ENCODE results near the gene SPACA7.
"Not testable (repeated sequence)": the region's sequence is repeated elsewhere in the genome, so short reads cannot be mapped to it uniquely, and the experiment has no call there.

SPACA7 gene

DNA sequence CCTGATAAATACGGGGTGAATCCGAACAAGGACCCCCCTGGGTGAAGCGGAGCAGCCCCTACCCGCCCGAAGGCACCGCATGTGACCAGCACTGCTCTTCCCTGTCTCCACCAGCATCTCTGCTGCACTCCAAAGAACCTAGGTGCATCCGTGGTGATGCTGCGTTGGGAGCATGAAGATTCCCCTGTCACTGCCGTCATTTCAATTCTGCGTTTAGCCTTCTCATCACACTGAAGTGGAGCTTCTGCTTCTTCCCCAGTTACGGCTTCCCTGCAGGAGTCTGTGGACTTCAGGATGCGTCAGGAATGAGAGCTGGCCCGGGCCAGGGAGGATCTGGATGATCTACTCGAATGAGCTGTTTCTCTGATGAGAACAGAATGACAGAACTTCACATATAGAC, 47.9 kb downstream of the SPACA7 start:
- DNase-seq (ENCODE audit: low read depth in 2 of 2) = no peak

DNA sequence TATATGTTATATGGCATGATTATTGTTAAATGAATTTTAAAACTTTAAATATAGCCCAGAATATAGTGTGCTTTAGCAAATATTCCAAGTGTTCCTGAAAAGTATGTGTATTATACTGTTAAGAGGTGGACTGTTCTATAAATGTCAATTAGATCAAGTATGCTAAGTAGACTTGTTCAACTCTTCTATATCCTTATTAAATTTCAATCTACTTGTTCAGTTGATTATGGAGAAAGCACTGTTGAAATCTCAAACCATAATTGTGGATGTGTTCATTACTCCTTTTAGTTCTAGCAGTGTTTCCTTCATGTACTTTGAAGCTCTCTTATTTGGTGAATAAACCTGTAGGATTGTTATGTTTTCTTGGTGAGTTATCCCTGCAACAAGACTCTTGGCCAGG, 52.5 kb downstream of the SPACA7 start:
- DNase-seq (ENCODE audit: low read depth in 2 of 2) = no peak

DNA sequence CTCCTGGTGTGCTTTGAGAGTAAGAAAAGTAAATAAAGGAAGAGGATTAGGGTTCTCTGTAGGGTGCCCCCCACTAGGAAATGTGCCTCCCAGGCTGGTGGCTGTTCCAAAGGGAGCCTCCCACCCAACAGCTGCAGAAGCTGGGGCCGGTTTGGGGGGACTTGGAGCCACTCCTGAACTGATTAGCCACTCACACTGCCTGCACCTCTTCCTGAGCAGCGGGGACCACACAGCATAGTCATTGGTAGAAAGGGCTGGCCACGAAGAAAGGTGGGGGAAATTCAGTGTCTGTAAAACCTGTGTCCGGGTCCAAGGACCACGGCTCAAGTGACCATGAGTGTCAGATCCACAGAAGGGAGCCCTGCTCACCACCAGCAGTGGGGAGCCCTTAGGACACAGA, 55.6 kb downstream of the SPACA7 start:
- DNase-seq (ENCODE audit: low read depth in 2 of 2) = no peak

DNA sequence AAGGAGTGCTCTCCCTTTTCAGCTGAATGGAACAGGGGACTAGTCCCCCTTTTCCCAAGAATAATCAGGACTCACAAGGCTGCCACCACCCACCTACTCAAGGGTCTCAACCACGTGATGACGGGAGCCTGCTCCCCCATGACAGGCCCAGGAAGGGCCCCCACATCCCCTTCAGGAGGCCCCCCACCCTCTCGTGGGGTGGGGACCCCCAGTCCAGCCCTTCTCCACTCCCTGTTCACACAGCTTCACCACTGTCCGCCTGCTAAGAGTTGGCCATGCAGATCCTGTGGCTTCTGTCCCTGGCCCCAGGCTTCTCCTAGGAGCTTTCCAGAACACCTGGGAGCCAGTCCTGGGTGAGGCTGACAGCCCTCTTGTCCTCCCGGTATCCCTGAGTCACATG, 56.6 kb downstream of the SPACA7 start:
- DNase-seq (ENCODE audit: low read depth in 2 of 2) = not testable (repeated sequence)

DNA sequence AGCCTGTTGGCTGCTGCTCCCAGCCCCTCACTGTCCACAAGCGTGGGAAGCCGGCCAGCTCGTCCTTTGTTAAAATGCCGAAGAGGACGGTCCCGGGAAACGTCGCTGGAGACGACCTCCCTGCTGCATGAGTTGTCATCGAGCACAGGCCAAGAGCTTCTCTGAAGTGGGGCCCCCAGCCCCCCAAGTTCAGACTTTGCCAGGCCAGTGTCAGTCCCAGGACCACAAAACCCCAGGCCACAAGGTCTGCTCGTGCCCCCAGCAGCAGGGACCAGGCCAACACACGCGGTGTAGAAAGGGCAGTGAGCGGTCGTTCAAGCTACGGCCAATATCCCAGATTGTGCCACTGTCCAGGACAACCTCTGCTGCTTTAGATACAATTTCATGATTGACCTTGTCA, 57.4 kb downstream of the SPACA7 start:
- DNase-seq (ENCODE audit: low read depth in 2 of 2) = not testable (repeated sequence)

DNA sequence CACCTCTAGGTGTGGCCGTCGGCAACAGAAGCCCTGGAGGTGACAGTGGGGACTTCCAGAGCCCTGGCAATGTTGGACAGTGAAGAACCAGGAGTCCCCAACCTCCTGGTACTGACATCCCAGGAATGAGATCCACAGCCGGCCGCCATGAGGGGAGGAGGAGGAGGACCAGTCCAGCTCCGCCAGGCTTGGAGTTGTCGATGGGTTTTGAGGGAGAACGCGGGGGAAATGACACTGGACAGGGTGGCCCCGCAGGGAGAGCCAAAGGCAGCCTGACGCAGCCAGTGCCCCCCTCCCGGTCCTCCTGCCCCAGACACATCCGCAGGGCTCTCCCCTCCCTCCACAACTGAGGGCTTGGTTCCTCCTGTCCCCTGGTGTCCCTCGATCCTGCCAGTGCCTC, 57.9 kb downstream of the SPACA7 start:
- no peak for DNase-seq (ENCODE audit: low read depth in 2 of 2)

DNA sequence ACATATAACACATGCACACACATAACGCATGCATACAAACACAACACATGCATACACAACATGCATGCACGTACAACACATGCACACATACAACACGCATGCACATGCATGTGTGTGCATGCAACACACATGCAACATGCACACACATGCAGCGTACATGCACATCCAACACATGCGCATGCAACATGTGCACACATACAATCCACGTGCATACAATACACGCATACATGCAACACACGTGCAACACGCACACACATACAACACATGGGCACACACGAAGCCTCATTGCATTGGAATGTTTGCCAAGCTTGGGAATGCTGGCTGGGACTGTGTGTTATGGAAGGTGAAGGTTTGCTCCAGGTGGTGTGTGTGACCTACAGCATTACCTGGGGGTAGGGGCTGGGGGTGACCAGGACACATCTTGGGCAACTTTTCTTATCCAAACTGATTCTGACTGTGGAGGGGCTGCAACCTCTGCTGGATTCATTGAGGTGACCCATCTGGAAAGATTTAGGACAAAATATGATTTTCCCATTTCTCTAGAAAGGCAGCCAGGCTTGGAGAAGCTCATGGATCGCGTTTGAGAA, 58.9 kb downstream of the SPACA7 start:
- DNase-seq (ENCODE audit: low read depth in 2 of 2) = no peak

DNA sequence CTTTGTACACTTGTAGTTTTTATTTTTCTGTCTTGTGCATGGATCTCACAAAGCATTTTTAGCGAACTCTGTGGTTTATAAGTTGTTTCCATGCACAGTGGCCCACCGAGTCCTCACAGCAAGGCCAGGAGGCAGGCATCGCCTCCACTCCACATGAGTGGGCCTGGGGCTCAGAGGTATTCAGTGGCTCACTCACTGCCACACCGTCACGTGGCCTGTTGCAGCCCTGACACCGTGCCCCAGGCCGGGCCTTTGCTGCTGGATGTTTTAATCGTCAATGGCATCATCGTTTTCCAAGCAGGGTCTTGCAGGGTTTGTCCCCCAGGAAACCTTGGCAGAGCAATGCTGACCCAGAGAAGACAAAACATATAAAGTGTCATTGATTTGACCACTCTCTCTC, 59.8 kb downstream of the SPACA7 start:
- DNase-seq (ENCODE audit: low read depth in 2 of 2) = no peak

DNA sequence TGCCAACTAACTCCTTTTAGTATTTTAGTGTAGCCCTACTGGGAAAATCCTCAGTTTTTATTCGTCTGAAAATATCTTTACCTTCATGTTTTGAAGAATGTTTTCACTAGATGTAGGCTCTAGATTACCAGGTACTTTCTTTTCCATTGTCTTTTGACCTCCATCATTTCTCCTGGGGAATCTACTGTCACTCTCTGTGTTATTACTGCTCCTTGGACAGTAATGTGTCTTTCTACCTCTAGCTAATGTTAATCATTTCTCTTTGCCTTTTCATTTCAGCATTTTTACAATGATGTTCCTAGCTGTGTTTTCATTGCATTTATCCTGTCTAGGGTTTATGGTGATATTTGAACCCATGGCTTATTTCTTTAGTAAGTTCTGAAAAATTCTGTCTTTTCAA, 61.9 kb downstream of the SPACA7 start:
- DNase-seq (ENCODE audit: low read depth in 2 of 2) = no peak

DNA sequence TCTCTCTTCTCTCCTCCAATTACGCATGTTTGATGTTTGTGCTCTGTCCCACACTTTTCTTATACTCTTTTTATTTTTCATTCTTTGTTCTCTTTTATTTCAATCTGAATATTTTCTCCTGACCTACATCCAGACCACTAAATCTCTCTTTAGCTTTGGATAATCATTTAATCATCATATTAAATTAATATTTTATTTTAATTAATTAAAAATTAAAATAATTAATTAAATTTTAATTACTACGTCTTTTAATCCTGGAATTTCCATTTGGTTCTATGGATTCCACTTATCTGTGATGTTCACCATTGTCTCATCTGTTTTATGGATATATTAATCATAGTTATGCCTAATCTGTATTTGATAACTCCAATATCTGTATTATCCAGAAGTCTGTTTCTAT, 62.4 kb downstream of the SPACA7 start:
- DNase-seq (ENCODE audit: low read depth in 2 of 2) = no peak

DNA sequence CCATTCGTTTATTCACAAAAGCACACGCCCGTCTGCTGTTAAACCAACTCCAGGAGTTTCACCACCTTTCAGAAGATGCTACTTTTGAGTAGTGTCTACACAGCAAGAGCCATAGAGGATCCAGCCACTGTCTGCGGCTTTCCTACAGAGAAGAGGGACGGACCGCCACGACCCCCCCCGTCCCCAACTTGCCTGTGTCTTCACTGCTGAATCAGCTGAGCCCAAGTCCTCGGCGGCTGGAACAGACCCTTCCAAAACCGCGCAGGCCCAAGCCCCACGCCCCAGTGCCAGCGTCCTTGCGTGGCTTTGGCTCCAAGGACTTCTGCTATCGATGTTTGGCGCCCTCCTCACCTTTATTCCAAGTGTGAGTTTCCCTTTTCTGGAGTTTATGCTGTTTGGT, 65.1 kb downstream of the SPACA7 start:
- no peak for DNase-seq (ENCODE audit: low read depth in 2 of 2)

DNA sequence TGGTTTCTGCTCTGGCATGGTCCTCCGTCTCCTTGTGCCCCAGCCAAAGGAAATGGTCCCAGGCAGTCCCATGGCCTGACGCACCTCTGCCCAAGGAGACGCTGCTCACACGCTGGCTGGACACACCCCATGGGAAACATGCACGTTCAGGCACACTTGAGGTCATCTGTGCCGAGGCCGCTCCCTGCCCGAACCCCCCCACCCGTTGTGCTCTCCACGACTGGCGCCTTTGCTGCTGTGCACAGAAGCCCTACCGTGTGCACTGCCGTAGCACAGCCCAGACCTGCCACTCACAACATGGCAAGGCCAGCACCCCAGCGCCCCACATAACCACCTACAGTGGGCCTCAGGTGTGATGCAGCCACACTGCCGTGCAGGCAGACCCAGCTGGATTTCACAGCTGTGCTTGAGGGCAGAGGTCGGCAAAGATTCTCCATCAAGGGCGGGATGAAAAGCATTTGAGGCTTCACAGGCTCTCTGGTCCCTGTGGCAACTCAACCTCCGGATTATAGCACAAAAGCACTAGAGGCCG, 65.7 kb downstream of the SPACA7 start:
- no peak for DNase-seq (ENCODE audit: low read depth in 2 of 2)

DNA sequence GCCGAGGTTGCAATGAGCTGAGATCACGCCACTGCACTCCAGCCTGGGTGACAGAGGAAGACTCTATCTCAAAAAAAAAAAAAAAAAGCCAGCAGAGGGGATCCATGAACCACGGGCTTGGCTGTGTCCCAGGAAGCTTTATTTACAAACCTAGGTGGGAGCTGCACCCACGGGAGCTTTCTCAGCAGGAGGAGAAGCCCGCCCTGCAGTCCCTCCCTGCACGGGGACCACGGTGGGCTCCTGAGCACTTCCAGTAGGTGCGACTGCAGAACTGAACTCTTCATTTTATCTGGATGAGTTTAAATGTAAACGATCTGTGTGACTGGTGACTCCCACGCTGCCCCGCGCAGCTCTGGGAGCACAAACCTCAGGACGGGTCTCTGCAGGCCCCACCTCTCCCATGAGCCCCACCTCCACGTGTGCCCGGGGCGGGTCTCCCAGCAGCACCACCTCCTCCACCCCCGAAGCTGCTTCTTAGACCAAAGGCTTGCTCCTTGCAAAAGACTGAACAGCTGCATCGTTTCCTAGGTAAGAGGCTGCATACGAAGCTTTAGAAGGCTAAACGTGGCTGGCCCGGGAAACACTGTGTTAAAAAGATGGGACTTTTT, 66.4 kb downstream of the SPACA7 start:
- DNase-seq (ENCODE audit: low read depth in 2 of 2) = no peak

DNA sequence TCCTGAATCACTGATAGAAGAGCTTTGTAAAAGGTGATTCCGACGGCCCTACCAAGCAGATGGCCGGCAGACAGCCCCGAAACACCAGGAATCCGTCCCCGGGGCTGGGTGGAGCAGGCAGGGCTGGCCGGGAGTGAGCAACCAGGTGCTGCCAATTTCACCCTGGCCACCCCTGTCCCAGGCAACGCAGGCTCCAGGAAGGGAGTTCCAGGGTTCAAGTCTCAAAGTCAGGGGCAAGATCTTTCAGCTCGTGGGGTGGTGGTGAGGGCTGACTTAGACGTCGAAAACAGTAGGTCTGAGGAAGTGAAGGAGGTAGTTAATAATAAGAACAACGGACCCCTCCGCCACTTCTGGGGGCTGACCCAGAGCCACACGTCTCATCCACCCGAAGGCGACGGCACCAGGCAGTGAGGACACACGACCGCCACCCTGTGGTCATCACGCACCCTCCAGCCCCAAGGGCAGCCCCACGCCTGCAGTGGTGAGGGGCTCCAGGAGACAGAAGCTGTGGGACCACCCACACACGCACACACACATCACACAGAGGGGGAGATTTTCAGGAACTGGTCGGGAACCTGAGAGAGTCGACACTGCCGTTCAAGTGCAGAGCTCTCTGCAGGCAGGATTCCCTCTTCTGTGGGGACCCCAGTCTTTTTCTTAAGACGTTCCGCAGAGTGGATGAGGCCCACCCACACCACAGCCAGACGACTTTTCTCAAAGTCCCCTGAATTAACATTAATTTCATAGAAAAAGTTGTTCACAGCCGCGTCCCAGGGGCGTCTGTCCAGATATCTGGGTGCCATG, 67.2 kb downstream of the SPACA7 start:
- no peak for DNase-seq (ENCODE audit: low read depth in 2 of 2)

DNA sequence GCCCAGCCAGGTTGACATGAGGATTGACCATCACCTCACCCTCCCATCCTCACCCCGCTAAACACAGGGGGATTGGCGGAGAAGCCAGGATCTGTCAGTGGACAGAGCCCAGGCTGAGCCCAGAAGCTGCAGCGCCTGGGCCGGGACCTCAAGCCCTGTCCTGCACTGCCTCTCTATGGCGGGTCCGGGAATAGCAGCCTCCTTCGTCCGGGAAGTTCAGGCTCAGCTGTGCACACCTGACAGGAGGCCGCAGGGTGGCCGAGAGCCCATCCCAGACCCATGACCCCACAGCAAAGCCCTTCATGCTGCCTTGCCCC, 67.8 kb downstream of the SPACA7 start:
- DNase-seq (ENCODE audit: low read depth in 2 of 2) = peak; percentile 1 to 6

DNA sequence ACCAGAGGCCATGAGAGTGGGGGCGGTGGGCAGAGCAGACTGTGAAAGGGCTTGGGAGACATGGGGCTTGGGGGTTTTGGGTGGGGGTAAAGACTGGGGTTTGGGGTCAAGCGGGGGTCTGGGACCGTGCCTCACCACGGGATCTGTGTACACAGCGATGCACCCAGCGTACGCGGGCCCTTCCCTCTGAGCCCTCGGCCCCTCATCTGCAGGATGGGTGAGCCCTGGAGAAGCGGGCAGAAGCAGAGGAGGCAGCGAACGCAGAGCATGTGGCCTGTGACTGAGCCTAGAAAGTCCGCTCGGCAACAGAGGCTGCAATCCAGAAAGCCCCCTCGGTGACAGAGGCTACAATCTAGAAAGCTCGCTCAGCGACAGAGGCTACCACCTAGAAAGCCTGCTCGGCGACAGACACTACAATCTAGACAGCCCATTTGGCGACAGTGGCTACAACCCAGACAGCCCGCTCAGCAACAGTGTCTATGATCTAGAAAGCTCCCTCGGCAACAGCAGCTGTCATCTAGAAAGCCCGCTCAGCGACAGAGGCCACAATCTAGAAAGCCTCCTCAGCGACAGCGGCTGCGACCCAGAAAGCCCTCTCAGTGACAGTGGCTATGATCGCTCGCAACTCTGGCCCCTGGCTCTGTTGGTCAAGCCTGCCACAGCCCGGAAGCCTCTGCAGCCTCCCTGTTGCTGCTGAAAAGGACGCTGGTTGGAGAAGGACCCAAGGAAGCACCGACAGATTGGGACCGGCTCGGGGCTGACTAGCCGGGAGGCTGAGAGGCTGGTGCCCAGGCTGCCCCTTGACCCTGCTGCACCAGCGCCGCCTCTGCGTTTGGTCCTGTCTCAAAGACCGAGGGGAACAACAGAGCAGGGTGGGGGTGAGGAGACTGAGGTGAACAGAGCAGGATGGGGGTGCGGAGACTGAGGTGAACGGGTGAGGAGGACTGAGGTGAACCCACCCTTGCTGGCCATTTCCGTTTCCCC, 68.6 kb downstream of the SPACA7 start:
- DNase-seq (ENCODE audit: low read depth in 2 of 2) = no peak

DNA sequence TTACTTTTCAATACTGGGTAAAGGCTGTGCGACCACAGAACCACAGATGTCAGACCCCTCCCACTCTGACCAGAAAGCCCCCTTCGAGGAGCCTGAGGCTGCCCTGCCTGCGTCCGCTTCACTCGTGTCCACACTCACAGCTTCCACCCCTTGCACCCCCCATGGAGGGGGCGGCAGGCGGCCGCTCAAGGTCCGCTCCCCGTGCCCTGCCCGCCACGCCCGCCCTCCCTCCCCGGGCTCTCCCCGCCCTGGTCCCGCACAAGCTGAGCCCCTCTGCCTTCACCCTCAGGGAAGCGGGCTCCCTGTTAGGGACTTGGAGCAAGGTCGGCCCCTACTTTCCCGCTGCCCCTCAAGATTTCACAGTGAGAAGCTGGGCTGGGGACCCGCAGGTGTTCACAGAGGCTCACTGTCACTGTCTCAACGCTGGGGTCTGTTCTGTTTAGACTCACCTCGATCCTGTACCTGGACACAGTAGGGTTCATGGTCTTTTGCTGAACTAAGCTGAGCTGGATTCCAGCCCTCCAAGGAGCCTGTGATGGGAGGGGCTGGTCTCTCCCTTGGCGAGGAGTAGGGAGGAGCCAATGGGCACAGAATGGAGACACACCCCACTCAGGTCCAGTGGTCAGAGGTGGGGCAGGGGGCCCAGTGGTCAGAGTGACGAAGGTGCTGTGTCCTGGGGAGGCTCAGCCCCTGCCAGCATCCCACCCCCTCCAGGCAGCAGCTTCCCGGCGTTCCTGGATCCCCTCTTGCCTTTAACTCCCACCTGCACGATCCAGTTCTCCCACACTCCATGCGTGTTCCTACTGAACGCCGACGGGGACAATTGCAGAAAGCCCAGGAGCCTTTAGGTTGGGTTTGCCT, 69.5 kb downstream of the SPACA7 start:
- DNase-seq (ENCODE audit: low read depth in 2 of 2) = no peak

DNA sequence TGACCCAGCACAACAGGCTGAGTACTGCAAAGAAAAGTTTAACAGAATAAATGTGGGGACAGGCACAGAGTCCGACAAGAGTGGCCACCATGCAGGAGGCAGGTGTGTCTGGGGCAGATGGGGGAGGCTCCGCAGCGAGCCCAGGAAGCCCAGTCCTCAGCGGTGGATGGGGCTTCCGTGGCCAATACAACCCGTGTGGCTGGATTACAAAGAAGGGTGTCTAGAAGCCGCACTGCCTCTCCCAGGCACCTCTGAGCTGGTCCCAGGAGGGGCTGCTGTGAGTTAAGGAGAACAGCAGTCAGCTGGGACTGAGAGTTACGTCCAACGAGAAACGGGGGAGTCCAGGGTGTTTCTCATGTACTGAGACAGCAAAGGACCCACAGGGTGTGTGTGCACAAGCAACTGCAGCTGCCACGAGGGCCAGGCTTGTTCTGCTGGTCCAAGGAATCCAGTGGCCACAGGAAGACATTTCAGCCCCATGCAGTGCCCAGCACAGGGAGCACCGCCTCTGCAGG, 70.2 kb downstream of the SPACA7 start:
- DNase-seq (ENCODE audit: low read depth in 2 of 2) = no peak

DNA sequence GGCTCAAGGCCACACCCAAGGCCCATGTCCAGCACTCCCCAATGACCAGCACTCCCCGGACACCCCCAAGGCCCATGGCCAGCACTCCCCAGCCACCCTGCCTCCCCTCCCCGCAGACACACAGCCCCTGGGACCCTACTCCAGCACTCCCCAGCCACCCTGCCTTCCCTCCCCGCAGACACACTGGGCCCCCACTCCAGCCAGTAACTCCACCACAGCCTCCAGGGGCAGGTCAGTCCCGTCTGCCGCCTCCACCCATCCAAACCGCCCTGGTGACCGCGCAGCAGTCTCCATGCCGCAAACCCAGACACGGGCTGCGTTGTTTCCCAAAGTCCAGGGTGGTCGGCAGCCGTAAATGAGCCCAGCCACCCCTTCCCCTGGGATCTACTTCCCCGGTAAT, 70.7 kb downstream of the SPACA7 start:
- DNase-seq (ENCODE audit: low read depth in 2 of 2) = no peak

DNA sequence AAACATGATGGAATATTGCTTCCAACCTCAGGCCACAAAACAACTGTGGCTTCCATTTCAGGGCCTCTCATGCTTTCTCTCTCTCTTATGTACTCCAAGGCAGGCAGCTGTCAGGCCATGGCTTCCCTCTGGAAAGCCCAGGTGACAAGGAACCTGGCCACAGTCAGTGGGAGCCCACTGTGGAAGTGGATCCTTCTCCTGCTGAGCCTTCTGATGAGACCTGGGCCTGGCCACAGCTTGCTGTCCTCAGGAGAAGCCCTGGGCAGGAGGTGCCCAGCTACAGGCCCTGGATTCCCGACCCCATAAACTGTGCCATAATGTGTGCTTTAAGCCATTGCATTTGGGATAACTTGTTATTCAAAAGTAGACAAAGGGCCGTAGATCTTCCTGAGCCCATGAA, 71.2 kb downstream of the SPACA7 start:
- DNase-seq (ENCODE audit: low read depth in 2 of 2) = no peak

Data from fibroblast of skin of left quadriceps (primary cell).